NCI-H2171 treated with DMSO at 0.1 percent for 48 hours (cell line): ENCODE results near the gene SLC10A7.

Source experiments
- DNase-seq: peaks from one replicate; lab custom pipeline; 2025; lab: John Stamatoyannopoulos, UW

Gene SLC10A7

GRCh38 chr4:146210890-146211289 lies 310.9 kb downstream of the SLC10A7 start:
- no peak for DNase-seq

- DNase-seq, result no peak
Measured at GRCh38 chr4:146207410-146207809, 314.3 kb downstream of the SLC10A7 start.
